Ascending aorta (tissue), 2 donors: ENCODE results near the gene SLC43A2. TPM values are rescaled to one million over a fixed set of nuclear protein-coding genes. Genes with fewer than 3 reads are reported as not detected.
"Not testable (repeated sequence)": the region's sequence is repeated elsewhere in the genome, so short reads cannot be mapped to it uniquely, and the experiment has no call there.

Source experiments
- DNase-seq, 2 donors: peaks; one replicate each; pipeline ENCODE4 v3.0.0-alpha.2; 2019; ENCODE audit warnings: low spot score in 2 of 2
- H3K27ac ChIP-seq, 2 donors: fragments of 200-600 bp; sonication (generic); one replicate each; pipeline ENCODE4 v1.5.1; 2016 to 2017; ENCODE audit warnings: mild to moderate bottlenecking in 1 of 2
- H3K27me3 ChIP-seq: fragments of 200-600 bp; sonication (generic); one replicate; pipeline ENCODE4 v1.5.1; 2017
- H3K36me3 ChIP-seq, 2 donors: fragments of 200-600 bp; sonication (generic); one replicate each; pipeline ENCODE4 v1.5.1; 2016
- H3K4me1 ChIP-seq, 2 donors: fragments of 200-600 bp; sonication (generic); one replicate each; pipeline ENCODE4 v1.5.1; 2016 to 2017; ENCODE audit warnings: mild to moderate bottlenecking in 1 of 2
- H3K4me3 ChIP-seq, 2 donors: fragments of 200-600 bp; sonication (generic); one replicate each; pipeline ENCODE4 v1.5.1; 2016 to 2017; ENCODE audit warnings: mild to moderate bottlenecking in 1 of 2
- H3K9me3 ChIP-seq, 2 donors: fragments of 200-600 bp; sonication (generic); one replicate each; pipeline ENCODE4 v1.5.1; 2016
- intact Hi-C: fragments of 100-400 bp; cut with DNase I; formaldehyde crosslinking; loops from one replicate; pipeline ENCODE4 v1.15.1; 2023
- total RNA-seq: library from RNA; depleted of rRNA; stranded (reverse); fragments of >200 nt; gene quantifications from one replicate; pipeline ENCODE4 v1.1.0, GENCODE V29; 2016
- TF ChIP-seq, protein P1 (sequence below), 3 experiments: fragments of 200-600 bp in 2 of 3; fragments of 450-650 bp in 1 of 3; sonication (generic) in 2 of 3; IDR thresholded peaks; one replicate each; pipeline ENCODE4 v1.5.1; 2016 to 2019; ENCODE audit warnings: antibody characterized with exemption in 3 of 3, mild to moderate bottlenecking in 1 of 3, moderate library complexity in 1 of 3

SLC43A2 gene
- total RNA-seq, 1 donor from 2014 or later: 27.6 TPM

DNA sequence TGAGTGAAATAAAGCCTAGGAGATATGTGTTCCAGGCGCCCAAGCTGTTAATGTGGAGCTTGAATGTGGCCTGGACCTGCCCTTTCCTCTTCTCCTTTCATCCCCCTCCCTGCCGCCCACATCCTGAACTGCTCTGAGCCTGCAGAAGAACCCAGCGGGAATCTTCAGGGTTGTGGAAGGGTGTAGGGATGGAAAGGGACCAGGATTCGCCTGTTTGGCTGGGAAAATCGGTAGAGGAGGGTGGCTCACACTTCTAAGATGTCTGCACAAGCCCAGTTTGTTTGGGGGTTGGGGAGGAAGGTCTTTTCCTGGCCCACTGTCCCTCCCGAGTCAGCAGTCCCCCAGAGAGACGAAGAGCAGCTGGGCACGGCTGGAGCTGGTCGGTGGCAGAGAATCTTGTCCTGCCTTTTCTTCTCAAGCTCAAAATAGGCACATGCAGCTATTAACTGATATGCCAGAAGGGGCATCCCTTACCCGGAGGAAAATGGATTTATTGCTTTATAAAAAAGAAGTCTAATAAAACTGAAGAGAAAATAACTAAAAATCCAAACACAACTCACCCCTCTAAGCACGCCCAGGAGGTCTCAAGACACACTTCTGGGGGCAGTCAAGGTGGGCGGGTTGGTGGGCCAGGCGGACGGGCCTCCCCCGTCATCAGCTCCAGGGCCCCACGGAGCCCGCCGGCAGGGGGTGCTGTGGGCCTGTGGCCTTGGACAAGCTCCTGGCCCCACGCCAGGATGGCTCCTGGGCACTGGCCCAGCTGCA lies 54.5 kb downstream of the SLC43A2 start:
- Histone ChIP-seq H3K27ac (peak overlapping the region; percentile 22 to 26), H3K4me3 (no peak overlapping the region), H3K36me3 (no peaks in the 10 kb centered on the region), H3K27me3 (no peaks in the 10 kb centered on the region), H3K4me1 (peaks cover 17 to 23% of the 10 kb centered on the region in 2 donors), H3K9me3 (no peaks in the 10 kb centered on the region)
- TF ChIP-seq, protein P1, sequence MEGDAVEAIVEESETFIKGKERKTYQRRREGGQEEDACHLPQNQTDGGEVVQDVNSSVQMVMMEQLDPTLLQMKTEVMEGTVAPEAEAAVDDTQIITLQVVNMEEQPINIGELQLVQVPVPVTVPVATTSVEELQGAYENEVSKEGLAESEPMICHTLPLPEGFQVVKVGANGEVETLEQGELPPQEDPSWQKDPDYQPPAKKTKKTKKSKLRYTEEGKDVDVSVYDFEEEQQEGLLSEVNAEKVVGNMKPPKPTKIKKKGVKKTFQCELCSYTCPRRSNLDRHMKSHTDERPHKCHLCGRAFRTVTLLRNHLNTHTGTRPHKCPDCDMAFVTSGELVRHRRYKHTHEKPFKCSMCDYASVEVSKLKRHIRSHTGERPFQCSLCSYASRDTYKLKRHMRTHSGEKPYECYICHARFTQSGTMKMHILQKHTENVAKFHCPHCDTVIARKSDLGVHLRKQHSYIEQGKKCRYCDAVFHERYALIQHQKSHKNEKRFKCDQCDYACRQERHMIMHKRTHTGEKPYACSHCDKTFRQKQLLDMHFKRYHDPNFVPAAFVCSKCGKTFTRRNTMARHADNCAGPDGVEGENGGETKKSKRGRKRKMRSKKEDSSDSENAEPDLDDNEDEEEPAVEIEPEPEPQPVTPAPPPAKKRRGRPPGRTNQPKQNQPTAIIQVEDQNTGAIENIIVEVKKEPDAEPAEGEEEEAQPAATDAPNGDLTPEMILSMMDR (IDR thresholded peaks at IDR 0.05): peak; percentile 95 to 99 (median 98)
- intact Hi-C loops: loop anchor here (1.0 to 10.0 kb wide), 3 partner anchors 55 to 211 kb away; no protein-coding TSS in a partner anchor
- DNase-seq: peak in 1 of 2 donors; percentile 94

- H3K4me3 ChIP-seq, H3K27ac ChIP-seq: not testable (repeated sequence)
- intact Hi-C loops: loop anchor here (10.0 kb wide), 1 partner anchor 212 kb away; no protein-coding TSS in a partner anchor
Measured at GRCh38 chr17:1572646-1573045, 56.0 kb downstream of the SLC43A2 start.

DNA sequence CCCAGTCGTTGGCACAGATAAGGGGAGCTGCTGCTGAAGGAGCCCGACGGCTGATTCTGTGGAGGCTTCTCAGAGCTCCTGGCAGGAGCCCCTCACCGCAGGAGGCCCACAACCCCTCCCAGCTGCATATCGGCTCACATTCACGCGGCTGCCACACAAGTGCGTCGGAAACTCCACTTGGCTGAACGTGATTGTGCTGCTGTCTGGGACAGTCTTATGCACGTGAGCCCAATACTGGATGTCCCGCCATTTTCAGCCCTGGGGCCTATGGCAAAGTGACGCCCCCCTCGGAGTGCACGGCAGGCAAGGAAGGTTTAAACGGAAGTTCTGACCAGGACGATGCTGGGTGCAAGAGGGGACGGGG lies 57.3 kb downstream of the SLC43A2 start:
- Histone ChIP-seq H3K9me3 (no peaks in the 10 kb centered on the region), H3K27ac (no peak overlapping the region), H3K4me3 (no peak overlapping the region), H3K27me3 (no peaks in the 10 kb centered on the region), H3K36me3 (no peaks in the 10 kb centered on the region), H3K4me1 (peaks cover 4 to 10% of the 10 kb centered on the region in 2 donors)
- TF ChIP-seq, protein P1 (IDR thresholded peaks at IDR 0.05): no peak
- intact Hi-C loops: loop anchor here (10.0 kb wide), 1 partner anchor 213 kb away; no protein-coding TSS in a partner anchor
- DNase-seq: no peak

More at GRCh38 chr17:1572646-1573045, 56.0 kb downstream of the SLC43A2 start:
- not testable (repeated sequence) for H3K27me3 ChIP-seq, H3K9me3 ChIP-seq, DNase-seq, H3K36me3 ChIP-seq
- peaks cover 12 to 14% of the 10 kb centered on the region in 2 donors for H3K4me1 ChIP-seq

DNA sequence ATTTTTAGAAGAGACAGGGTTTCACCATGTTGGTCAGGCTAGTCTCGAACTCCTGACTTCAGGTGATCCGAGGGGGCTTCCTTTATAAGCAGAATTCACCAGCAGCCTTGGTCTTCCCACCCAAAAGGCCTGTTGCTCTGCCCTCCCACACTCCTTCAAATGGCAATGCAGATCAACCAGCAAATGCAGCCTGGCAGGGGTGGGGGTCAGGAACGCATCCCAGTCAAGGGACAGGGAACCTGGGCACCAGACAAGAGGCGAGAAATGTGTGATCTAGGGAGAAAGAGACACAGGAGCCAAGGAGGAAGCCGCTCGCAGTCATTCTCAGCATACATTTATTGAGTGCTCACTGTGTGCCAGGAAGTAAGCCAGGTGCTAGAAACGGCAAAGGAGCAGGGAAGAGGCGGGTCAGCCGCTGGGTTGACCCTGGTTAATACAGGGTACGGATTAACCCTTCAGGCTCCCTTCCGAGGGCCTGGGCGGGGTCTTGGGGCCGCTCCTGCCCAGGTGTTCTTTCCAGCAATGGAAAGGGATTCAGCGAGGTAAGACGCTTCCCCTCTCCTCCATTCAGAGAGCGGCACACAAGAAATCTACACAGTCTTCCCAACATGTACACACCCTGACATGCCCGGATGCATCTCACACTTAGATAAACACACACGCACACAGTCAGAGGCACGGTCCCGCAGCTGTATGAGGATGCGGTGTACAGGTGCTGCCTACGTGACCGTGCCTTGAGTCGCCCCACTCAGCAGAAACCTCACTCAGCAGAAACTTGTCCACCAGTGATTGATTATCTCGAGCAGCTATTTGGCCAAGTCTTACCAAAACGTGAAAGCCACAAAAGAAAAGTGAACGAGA lies 59.5 kb downstream of the SLC43A2 start:
- TF ChIP-seq, protein P1 (IDR thresholded peaks at IDR 0.05): no peak
- Histone ChIP-seq H3K4me3 (no peak overlapping the region), H3K36me3 (no peaks in the 10 kb centered on the region), H3K4me1 (peaks cover 0 to 4% of the 10 kb centered on the region in 2 donors), H3K27ac (no peak overlapping the region), H3K9me3 (no peaks in the 10 kb centered on the region), H3K27me3 (no peaks in the 10 kb centered on the region)
- intact Hi-C loops: loop anchor here (10.0 kb wide), 1 partner anchor 476 kb away; the partner anchor contains the start of gene OVCA2
- no peak for DNase-seq

DNA sequence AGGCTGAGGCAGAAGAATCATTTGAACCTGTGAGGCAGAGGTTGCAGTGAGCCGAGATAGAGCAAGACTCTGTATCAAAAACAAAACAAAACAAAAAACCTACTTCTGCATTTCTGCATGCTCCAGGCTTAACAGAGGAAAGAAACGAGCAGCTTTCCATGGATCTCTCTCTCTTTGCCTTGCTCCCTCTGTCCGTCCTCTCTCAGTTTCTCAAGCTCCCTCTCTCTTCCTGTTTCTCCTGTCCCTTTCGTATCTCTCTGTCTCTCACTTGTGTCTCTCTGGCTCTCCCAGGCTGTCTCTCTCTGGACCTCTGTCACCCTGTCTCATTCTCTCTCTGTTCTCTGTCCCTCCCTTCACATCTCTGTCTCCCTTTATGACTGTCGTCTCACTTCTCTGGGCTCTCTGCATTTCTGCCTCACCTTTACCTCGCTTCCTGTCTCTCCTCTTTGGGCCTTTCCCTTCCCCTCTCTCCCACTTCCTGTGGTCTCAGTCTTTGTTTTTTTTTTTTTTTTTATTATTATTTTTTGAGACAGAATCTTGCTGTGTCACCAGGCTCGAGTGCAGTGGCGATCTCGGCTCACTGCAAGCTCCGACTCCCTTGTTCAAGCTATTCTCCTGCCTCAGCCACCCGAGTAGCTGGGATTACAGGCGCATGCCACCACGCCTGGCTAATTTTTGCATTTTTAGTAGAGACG lies 62.0 kb downstream of the SLC43A2 start:
- H3K36me3 ChIP-seq: no peaks in the 10 kb centered on the region
- intact Hi-C loops: loop anchor here (10.0 kb wide), 1 partner anchor 478 kb away; the partner anchor contains the start of gene OVCA2

More for the DNA sequence above, 62.0 kb downstream of the SLC43A2 start:
- DNase-seq: no peak
- H3K4me1 ChIP-seq: peaks cover 2 to 3% of the 10 kb centered on the region in 2 donors
- TF ChIP-seq, protein P1 (IDR thresholded peaks at IDR 0.05): no peak
- H3K4me3 ChIP-seq: no peak overlapping the region
- no peaks in the 10 kb centered on the region for H3K27me3 ChIP-seq
- H3K9me3 ChIP-seq: no peaks in the 10 kb centered on the region
- no peak overlapping the region for H3K27ac ChIP-seq
